ENCODE measurements around the gene ELMOD3.
A peak's percentile ranks its signal among the peaks of the same experiment; 100 is the strongest.
"Not testable (repeated sequence)": the region's sequence is repeated elsewhere in the genome, so short reads cannot be mapped to it uniquely, and the experiment has no call there.

Gene ELMOD3

GRCh38 chr2:85433511-85434089 is 79.0 kb downstream of the ELMOD3 start:
- Mint-ChIP-seq H3K27me3 (no peaks in the 10 kb centered on the region), H3K36me3 (no peaks in the 10 kb centered on the region), H3K9me3 (no peaks in the 10 kb centered on the region), H3K4me1 (peaks cover 29% of the 10 kb centered on the region), H3K4me3 (no peak overlapping the region), H3K27ac (no peak overlapping the region)
- ATAC-seq: no peak

- Mint-ChIP-seq H3K4me1 (peaks cover 35% of the 10 kb centered on the region), H3K36me3 (no peaks in the 10 kb centered on the region), H3K9me3 (no peaks in the 10 kb centered on the region), H3K27ac (no peak overlapping the region), H3K4me3 (no peak overlapping the region), H3K27me3 (no peaks in the 10 kb centered on the region)
- ATAC-seq: no peak
Measured at GRCh38 chr2:85434696-85435095, 80.1 kb downstream of the ELMOD3 start.

GRCh38 chr2:85435220-85435958 is 80.8 kb downstream of the ELMOD3 start:
- peak overlapping the region; percentile 91 for H3K27ac Mint-ChIP-seq
- no peak for ATAC-seq
- peaks cover 35% of the 10 kb centered on the region for H3K4me1 Mint-ChIP-seq
- H3K9me3 Mint-ChIP-seq: no peaks in the 10 kb centered on the region
- no peak overlapping the region for H3K4me3 Mint-ChIP-seq
- H3K36me3 Mint-ChIP-seq: no peaks in the 10 kb centered on the region
- no peaks in the 10 kb centered on the region for H3K27me3 Mint-ChIP-seq

- Mint-ChIP-seq H3K4me1 (peaks cover 35% of the 10 kb centered on the region), H3K4me3 (peak overlapping the region; percentile 40), H3K27ac (peak overlapping the region; percentile 91)
Measured at GRCh38 chr2:85435981-85436835, 81.6 kb downstream of the ELMOD3 start.

GRCh38 chr2:85436836-85437487 is 82.4 kb downstream of the ELMOD3 start:
- Mint-ChIP-seq H3K27ac (peak overlapping the region; percentile 91), H3K27me3 (no peaks in the 10 kb centered on the region), H3K4me1 (peaks cover 30% of the 10 kb centered on the region), H3K4me3 (peak overlapping the region; percentile 86), H3K9me3 (no peaks in the 10 kb centered on the region), H3K36me3 (no peaks in the 10 kb centered on the region)
- ATAC-seq: no peak

More at GRCh38 chr2:85435981-85436835, 81.6 kb downstream of the ELMOD3 start:
- Mint-ChIP-seq H3K36me3 (no peaks in the 10 kb centered on the region), H3K27me3 (no peaks in the 10 kb centered on the region), H3K9me3 (no peaks in the 10 kb centered on the region)
- no peak for ATAC-seq

GRCh38 chr2:85437488-85438200 is 83.1 kb downstream of the ELMOD3 start:
- H3K4me1 Mint-ChIP-seq: peaks cover 30% of the 10 kb centered on the region
- ATAC-seq: peak; percentile 90
- peak overlapping the region; percentile 86 for H3K4me3 Mint-ChIP-seq
- no peaks in the 10 kb centered on the region for H3K27me3 Mint-ChIP-seq
- H3K36me3 Mint-ChIP-seq: no peaks in the 10 kb centered on the region
- H3K27ac Mint-ChIP-seq: peak overlapping the region; percentile 91
- no peaks in the 10 kb centered on the region for H3K9me3 Mint-ChIP-seq

GRCh38 chr2:85438201-85439024 is 83.8 kb downstream of the ELMOD3 start:
- ATAC-seq: peak; percentile 3
- Mint-ChIP-seq H3K27me3 (no peaks in the 10 kb centered on the region), H3K4me3 (peak overlapping the region; percentile 78), H3K4me1 (peaks cover 30% of the 10 kb centered on the region), H3K36me3 (no peaks in the 10 kb centered on the region), H3K9me3 (no peaks in the 10 kb centered on the region), H3K27ac (peak overlapping the region; percentile 91)

- H3K27me3 Mint-ChIP-seq: no peaks in the 10 kb centered on the region
- H3K4me1 Mint-ChIP-seq: peaks cover 30% of the 10 kb centered on the region
- no peak for ATAC-seq
- no peak overlapping the region for H3K4me3 Mint-ChIP-seq
- H3K36me3 Mint-ChIP-seq: no peaks in the 10 kb centered on the region
- H3K9me3 Mint-ChIP-seq: no peaks in the 10 kb centered on the region
- H3K27ac Mint-ChIP-seq: peak overlapping the region; percentile 91
Measured at GRCh38 chr2:85439025-85439472, 84.5 kb downstream of the ELMOD3 start.

- not testable (repeated sequence) for H3K27me3 Mint-ChIP-seq, ATAC-seq, H3K4me3 Mint-ChIP-seq, H3K27ac Mint-ChIP-seq, H3K36me3 Mint-ChIP-seq, H3K9me3 Mint-ChIP-seq
- peaks cover 30% of the 10 kb centered on the region for H3K4me1 Mint-ChIP-seq
Measured at GRCh38 chr2:85439569-85439968, 85.0 kb downstream of the ELMOD3 start.

- no peak overlapping the region for H3K27ac Mint-ChIP-seq
- no peak overlapping the region for H3K4me3 Mint-ChIP-seq
- peaks cover 30% of the 10 kb centered on the region for H3K4me1 Mint-ChIP-seq
- no peak for ATAC-seq
- H3K36me3 Mint-ChIP-seq: no peaks in the 10 kb centered on the region
- no peaks in the 10 kb centered on the region for H3K9me3 Mint-ChIP-seq
- no peaks in the 10 kb centered on the region for H3K27me3 Mint-ChIP-seq
Measured at GRCh38 chr2:85439986-85440385, 85.4 kb downstream of the ELMOD3 start.

- no peaks in the 10 kb centered on the region for H3K27me3 Mint-ChIP-seq
- no peaks in the 10 kb centered on the region for H3K36me3 Mint-ChIP-seq
- H3K9me3 Mint-ChIP-seq: no peaks in the 10 kb centered on the region
- no peak overlapping the region for H3K27ac Mint-ChIP-seq
- peaks cover 30% of the 10 kb centered on the region for H3K4me1 Mint-ChIP-seq
- ATAC-seq: no peak
- no peak overlapping the region for H3K4me3 Mint-ChIP-seq
Measured at GRCh38 chr2:85440729-85441128, 86.2 kb downstream of the ELMOD3 start.
